OCI-LY3 (cell line): ENCODE measurements around the gene PLS1.
A peak's percentile ranks its signal among the peaks of the same experiment; 100 is the strongest.
"Not testable (repeated sequence)": the region's sequence is repeated elsewhere in the genome, so short reads cannot be mapped to it uniquely, and the experiment has no call there.

Source experiments
- H2AFZ ChIP-seq: fragments of 200-600, 300-600 bp; shearing (Covaris generic); 2 replicates; pipeline ENCODE4 v1.6.0; 2014; ENCODE audit warnings: antibody characterized with exemption, low read depth, low read length
- H3K27ac ChIP-seq: fragments of 200-600, 300-600 bp; sonication (generic); 2 replicates; pipeline ENCODE4 v1.5.1; 2014; ENCODE audit warnings: mild to moderate bottlenecking, low read length, moderate library complexity, mixed read lengths
- H3K27me3 ChIP-seq: fragments of 200-600, 300-600 bp; sonication (generic); 2 replicates; pipeline ENCODE4 v1.6.1; 2014; ENCODE audit warnings: low read depth, low read length, mixed read lengths
- H3K36me3 ChIP-seq: fragments of 200-600, 300-600 bp; sonication (generic); replicated peaks from 2 replicates; pipeline ENCODE3; 2014; ENCODE audit warnings: low read depth, low read length, mixed read lengths
- H3K4me1 ChIP-seq: fragments of 300-600, 200-600 bp; sonication (generic); 2 replicates; pipeline ENCODE4 v1.6.1; 2014; ENCODE audit warnings: low read length, mixed read lengths
- H3K4me2 ChIP-seq: fragments of 200-600, 300-600 bp; sonication (generic); 2 replicates; pipeline ENCODE4 v1.6.1; 2014; ENCODE audit warnings: low read length, mixed read lengths
- H3K4me3 ChIP-seq: fragments of 300-600, 200-600 bp; sonication (generic); 2 replicates; pipeline ENCODE4 v1.5.1; 2014; ENCODE audit warnings: antibody characterized with exemption, mild to moderate bottlenecking, low read length, moderate library complexity
- H3K79me2 ChIP-seq: fragments of 300-600, 200-600 bp; shearing (Covaris generic); 2 replicates; pipeline ENCODE4 v1.6.1; 2014; ENCODE audit warnings: mild to moderate bottlenecking, low read length, mixed read lengths
- H3K9ac ChIP-seq: fragments of 300-600, 200-600 bp; shearing (Covaris generic); 2 replicates; pipeline ENCODE4 v1.6.0; 2014; ENCODE audit warnings: mild to moderate bottlenecking, low read length, moderate library complexity
- H3K9me3 ChIP-seq: fragments of 200-600, 300-600 bp; shearing (Covaris generic); 2 replicates; pipeline ENCODE4 v1.6.1; 2014; ENCODE audit warnings: low read length, mixed read lengths; ENCODE audit not compliant: insufficient read depth
- H4K20me1 ChIP-seq: fragments of 200-600, 300-600 bp; sonication (generic); 2 replicates; pipeline ENCODE4 v1.6.1; 2016; ENCODE audit warnings: low read length, mixed read lengths; ENCODE audit not compliant: insufficient read depth
- CTCF ChIP-seq: fragments of 200-600, 300-600 bp; sonication (generic); IDR thresholded peaks from 2 replicates; pipeline ENCODE4 v1.5.1; 2014; ENCODE audit warnings: antibody characterized with exemption, low read length, low read depth
- EZH2phosphoT487 ChIP-seq: fragments of 200-600 bp; shearing (Covaris generic); IDR thresholded peaks from 2 replicates; pipeline ENCODE4 v1.6.1; 2018; ENCODE audit warnings: antibody characterized with exemption, mixed run types, low read depth

The PLS1 gene

GRCh38 chr3:142580061-142580423 lies 16.2 kb upstream of the PLS1 start:
- Histone ChIP-seq H3K36me3 (peaks cover 4% of the 10 kb centered on the region), H3K79me2 (peaks cover 38% of the 10 kb centered on the region), H4K20me1 (0 out of 2 replicates have a peak, but pooled peaks cover 2% of the 10 kb centered on the region), H3K9me3 (no peaks in the 10 kb centered on the region), H3K4me3 (no peak overlapping the region), H2AFZ (no peak overlapping the region), H3K27ac (no peak overlapping the region), H3K27me3 (peaks cover 17% of the 10 kb centered on the region), H3K4me1 (peaks cover 20% of the 10 kb centered on the region), H3K9ac (no peak overlapping the region), H3K4me2 (no peak overlapping the region; the same call in 1 of the 2 replicates)
- no peak for TF ChIP-seq CTCF
- no peak for TF ChIP-seq EZH2phosphoT487

- not testable (repeated sequence) for H3K9ac ChIP-seq, H4K20me1 ChIP-seq, H2AFZ ChIP-seq, H3K4me2 ChIP-seq, H3K36me3 ChIP-seq, H3K9me3 ChIP-seq, H3K27ac ChIP-seq, H3K4me3 ChIP-seq
- H3K4me1 ChIP-seq, result peaks cover 16% of the 10 kb centered on the region
- H3K27me3 ChIP-seq, result peaks cover 17% of the 10 kb centered on the region
- peaks cover 28% of the 10 kb centered on the region for H3K79me2 ChIP-seq
These were observed 15.1 kb upstream of the PLS1 start for GRCh38 chr3:142581070-142581469.

GRCh38 chr3:142586803-142587406 lies 9.3 kb upstream of the PLS1 start:
- Histone ChIP-seq H3K27me3 (peaks cover 26% of the 10 kb centered on the region), H3K4me3 (no peak overlapping the region), H3K27ac (no peak overlapping the region), H3K4me2 (no peak overlapping the region), H3K79me2 (no peaks in the 10 kb centered on the region), H2AFZ (no peak overlapping the region), H3K9me3 (no peaks in the 10 kb centered on the region), H3K4me1 (no peaks in the 10 kb centered on the region), H3K9ac (no peak overlapping the region), H4K20me1 (no peaks in the 10 kb centered on the region), H3K36me3 (no peaks in the 10 kb centered on the region)
- peak; percentile 75 for TF ChIP-seq CTCF
- no peak for TF ChIP-seq EZH2phosphoT487

- Histone ChIP-seq H4K20me1 (no peaks in the 10 kb centered on the region), H3K4me1 (no peaks in the 10 kb centered on the region), H3K27ac (no peak overlapping the region), H3K36me3 (no peaks in the 10 kb centered on the region), H2AFZ (no peak overlapping the region), H3K4me2 (no peak overlapping the region), H3K9ac (no peak overlapping the region), H3K27me3 (peaks cover 21% of the 10 kb centered on the region), H3K9me3 (no peaks in the 10 kb centered on the region), H3K4me3 (no peak overlapping the region), H3K79me2 (no peaks in the 10 kb centered on the region)
- TF ChIP-seq CTCF (no peak), EZH2phosphoT487 (no peak)
These were observed 7.5 kb upstream of the PLS1 start for GRCh38 chr3:142588703-142589102.

GRCh38 chr3:142592268-142592667 lies 3.9 kb upstream of the PLS1 start:
- not testable (repeated sequence) for H2AFZ ChIP-seq, H3K36me3 ChIP-seq, H3K9me3 ChIP-seq, H3K4me2 ChIP-seq, H3K27ac ChIP-seq, H3K9ac ChIP-seq, H3K4me3 ChIP-seq, H4K20me1 ChIP-seq, H3K79me2 ChIP-seq
- Histone ChIP-seq H3K4me1 (peaks cover 11% of the 10 kb centered on the region), H3K27me3 (peaks cover 14% of the 10 kb centered on the region)
